Epithelial cell of proximal tubule (primary cell): ENCODE data around the gene USP13. TPM values are rescaled to one million over a fixed set of nuclear protein-coding genes. Genes with fewer than 3 reads are reported as not detected.

Experiments used
- DNase-seq: peaks from one replicate; pipeline ENCODE4 v3.0.0-alpha.2; 2011; ENCODE audit warnings: low read depth
- H3K4me3 ChIP-seq: 2 replicates; pipeline ENCODE4 v1.5.1; 2011; ENCODE audit warnings: low read depth, mild to moderate bottlenecking, low read length
- total RNA-seq: library from RNA; depleted of rRNA; stranded (reverse); fragments of >200 nt; gene quantifications from 2 replicates; pipeline ENCODE4 v1.2.3, GENCODE V29; 2015
- TF ChIP-seq, protein P1 (sequence below): conservative IDR thresholded peaks from 2 replicates; pipeline ENCODE4 v1.5.1; 2012; ENCODE audit warnings: low read depth, mild to moderate bottlenecking, low read length

USP13 gene, protein sequence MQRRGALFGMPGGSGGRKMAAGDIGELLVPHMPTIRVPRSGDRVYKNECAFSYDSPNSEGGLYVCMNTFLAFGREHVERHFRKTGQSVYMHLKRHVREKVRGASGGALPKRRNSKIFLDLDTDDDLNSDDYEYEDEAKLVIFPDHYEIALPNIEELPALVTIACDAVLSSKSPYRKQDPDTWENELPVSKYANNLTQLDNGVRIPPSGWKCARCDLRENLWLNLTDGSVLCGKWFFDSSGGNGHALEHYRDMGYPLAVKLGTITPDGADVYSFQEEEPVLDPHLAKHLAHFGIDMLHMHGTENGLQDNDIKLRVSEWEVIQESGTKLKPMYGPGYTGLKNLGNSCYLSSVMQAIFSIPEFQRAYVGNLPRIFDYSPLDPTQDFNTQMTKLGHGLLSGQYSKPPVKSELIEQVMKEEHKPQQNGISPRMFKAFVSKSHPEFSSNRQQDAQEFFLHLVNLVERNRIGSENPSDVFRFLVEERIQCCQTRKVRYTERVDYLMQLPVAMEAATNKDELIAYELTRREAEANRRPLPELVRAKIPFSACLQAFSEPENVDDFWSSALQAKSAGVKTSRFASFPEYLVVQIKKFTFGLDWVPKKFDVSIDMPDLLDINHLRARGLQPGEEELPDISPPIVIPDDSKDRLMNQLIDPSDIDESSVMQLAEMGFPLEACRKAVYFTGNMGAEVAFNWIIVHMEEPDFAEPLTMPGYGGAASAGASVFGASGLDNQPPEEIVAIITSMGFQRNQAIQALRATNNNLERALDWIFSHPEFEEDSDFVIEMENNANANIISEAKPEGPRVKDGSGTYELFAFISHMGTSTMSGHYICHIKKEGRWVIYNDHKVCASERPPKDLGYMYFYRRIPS
- 9.3 and 10.3 TPM in 2 replicates for total RNA-seq

DNA sequence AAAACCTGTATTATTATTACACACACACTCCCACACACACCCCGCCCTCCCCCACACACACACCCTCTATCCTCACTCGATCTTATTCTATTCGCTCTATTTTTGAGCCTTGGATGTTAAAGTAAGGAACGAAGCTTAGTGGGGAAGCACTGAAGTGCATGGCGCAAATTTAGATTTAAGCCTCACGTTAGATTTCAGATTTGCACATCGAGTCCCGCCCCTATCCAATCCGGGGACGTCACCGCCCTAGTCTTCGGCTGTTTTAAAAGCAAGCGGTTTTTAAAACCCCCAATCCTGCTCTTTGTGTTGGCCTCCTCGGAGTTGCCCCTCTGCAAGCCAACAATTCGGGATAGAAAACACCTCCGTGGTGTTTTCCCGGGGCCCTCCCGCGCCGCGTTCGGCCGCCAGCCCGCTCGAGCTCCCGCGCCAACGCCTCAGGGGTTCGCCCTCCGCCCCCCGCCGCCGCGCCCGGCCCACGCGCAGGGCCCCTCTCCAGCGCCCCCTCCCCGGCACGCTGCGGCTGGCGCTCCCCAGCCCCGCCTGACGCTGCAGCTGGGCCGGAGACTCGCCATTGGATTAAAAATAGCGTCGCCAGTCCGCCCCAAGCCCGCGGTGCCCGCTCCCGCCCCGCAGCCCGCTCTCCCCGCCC lies at the start of gene USP13:
Gene USP13, plus strand, starts transcription at position 594 of the 649 bp plus-strand sequence. CDS start 186 bp downstream, outside the sequence.
- TF ChIP-seq, protein P1, sequence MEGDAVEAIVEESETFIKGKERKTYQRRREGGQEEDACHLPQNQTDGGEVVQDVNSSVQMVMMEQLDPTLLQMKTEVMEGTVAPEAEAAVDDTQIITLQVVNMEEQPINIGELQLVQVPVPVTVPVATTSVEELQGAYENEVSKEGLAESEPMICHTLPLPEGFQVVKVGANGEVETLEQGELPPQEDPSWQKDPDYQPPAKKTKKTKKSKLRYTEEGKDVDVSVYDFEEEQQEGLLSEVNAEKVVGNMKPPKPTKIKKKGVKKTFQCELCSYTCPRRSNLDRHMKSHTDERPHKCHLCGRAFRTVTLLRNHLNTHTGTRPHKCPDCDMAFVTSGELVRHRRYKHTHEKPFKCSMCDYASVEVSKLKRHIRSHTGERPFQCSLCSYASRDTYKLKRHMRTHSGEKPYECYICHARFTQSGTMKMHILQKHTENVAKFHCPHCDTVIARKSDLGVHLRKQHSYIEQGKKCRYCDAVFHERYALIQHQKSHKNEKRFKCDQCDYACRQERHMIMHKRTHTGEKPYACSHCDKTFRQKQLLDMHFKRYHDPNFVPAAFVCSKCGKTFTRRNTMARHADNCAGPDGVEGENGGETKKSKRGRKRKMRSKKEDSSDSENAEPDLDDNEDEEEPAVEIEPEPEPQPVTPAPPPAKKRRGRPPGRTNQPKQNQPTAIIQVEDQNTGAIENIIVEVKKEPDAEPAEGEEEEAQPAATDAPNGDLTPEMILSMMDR: no peak
- H3K4me3 ChIP-seq: peak within 1 kb of the TSS; percentile 90
- no peak for DNase-seq

DNA sequence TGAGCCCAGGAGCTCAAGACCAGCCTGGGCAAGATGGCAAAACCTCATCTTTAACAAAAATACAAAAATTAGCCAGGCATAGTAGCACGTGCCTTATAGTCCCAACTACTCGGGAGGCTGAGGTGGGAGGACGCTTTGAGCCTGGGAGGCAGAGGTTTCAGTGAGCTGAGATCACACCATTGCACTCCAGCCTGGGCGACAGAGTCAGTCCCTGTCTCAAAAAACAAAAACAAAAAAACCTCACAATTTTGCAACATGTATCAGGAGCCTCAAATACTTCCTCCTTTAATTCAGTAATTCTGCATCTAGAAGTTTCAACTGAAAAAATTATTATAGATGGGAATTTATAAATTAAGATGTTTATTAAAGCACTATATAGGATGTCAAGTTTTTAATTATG lies 49.5 kb upstream of the USP13 start:
- peak overlapping the region; percentile 68 for H3K4me3 ChIP-seq
- DNase-seq: no peak
- TF ChIP-seq, protein P1: no peak

DNA sequence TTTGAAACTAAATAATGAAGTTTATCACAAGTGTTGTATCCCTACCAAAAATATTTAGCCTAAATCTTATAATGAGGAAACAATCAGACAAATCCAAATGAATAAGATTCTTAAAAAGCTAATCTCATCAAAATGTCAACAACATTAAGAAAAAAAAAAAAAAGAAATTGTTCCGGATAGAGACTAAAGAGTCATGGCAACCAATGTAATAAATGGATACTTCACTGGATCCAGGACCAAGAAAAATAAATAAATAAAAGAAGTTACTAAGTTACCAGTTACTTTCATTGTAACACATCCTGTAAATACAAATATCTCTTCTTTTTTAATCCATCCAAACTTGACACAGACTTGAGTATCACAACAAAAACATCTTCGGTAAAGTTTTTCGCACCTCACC lies 49.0 kb upstream of the USP13 start:
- DNase-seq: no peak
- peak overlapping the region; percentile 68 for H3K4me3 ChIP-seq
- TF ChIP-seq, protein P1: no peak

DNA sequence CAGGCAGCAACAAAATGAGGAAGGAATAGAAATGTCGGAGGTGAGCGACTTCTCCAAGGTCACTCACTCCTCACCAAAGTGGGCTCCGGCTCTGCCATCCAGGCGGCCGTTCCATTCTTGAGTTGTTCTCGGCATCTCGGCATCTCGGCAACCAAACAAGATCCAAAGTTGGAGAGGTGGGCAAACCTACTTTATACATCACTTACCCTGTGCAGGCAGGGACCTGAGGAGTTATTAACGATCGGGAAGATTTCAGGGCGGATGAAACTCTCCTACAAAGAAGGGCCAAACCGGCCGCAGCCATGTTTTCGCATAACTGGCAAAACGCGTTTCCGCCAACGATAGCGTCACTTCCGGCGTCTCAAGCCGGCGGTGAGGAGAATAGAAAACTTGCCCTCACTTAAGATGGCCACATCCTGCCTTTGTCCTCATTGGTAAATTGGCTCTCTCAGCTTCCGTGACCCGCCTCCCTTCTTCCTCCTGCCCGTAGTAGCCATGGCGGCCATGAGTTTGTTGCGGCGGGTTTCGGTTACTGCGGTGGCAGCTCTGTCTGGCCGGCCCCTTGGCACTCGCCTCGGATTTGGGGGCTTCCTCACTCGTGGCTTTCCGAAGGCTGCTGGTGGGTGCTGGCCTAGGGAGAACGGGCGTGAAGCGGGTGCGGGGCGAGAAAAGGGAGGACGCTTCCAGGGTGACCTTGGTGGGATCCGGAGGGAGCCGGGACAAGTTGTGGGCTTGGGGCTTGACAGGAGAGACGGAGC lies 48.3 kb upstream of the USP13 start, which contains the start of the genes MRPL47 and NDUFB5:
Gene MRPL47, minus strand, starts transcription at position 318 of the 758 bp plus-strand sequence. Its CDS starts 14 bp downstream, at position 304.
Gene NDUFB5, plus strand, starts transcription at position 474 of the 758 bp plus-strand sequence. Its CDS starts 22 bp downstream, at position 496.
- DNase-seq: peak; percentile 78
- TF ChIP-seq, protein P1: no peak

DNA sequence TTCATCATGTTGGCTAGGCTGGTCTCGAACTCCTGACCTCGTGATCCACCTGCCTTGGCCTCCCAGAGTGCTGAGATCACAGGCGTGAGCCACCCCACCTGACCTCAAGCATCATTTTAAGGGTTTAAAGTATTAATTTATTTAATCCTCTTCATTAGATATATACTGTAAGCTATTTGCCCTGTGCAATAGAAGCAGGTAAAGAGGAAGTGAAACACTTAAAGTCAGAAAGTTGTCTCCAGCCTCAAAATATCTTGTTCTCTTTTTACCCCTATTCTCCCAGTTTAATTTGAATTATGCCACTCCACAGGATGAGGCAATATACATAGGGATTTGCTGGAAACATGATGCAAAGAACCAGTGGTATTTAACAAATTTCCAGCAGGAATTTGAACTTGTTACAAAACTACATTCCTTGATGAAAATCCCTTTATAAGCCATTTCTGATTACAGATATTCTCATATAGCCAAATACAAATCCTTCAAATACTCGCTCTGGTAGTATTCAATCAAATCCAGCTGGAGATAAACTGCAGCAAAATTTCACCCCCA lies 46.2 kb upstream of the USP13 start:
- H3K4me3 ChIP-seq: no peak overlapping the region
- DNase-seq: no peak
- TF ChIP-seq, protein P1: no peak

More for the DNA sequence above, 48.3 kb upstream of the USP13 start, which contains the start of the genes MRPL47 and NDUFB5:
- peak within 1 kb of the TSS; percentile 68 for H3K4me3 ChIP-seq
